Smooth muscle cell (in vitro differentiated cells): ENCODE results near the gene CBLN1. TPM values are rescaled to one million over a fixed set of nuclear protein-coding genes. Genes with fewer than 3 reads are reported as not detected.
A peak's percentile ranks its signal among the peaks of the same experiment; 100 is the strongest.

Source experiments
- DNase-seq: peaks from one replicate; lab custom pipeline; 2025; ENCODE audit not compliant: unreplicated experiment; lab: John Stamatoyannopoulos, UW
- H2AFZ ChIP-seq: fragments of 200-600 bp; sonication (generic); 2 replicates; pipeline ENCODE4 v1.6.0; 2016; ENCODE audit warnings: antibody characterized with exemption, low read depth, mild to moderate bottlenecking
- H3F3A ChIP-seq: fragments of 200-600 bp; sonication (generic); 2 replicates; pipeline ENCODE4 v1.6.0; 2017; ENCODE audit warnings: antibody characterized with exemption, low read depth
- H3K27ac ChIP-seq: fragments of 200-600 bp; sonication (generic); 2 replicates; pipeline ENCODE4 v1.5.1; 2016; ENCODE audit warnings: low read depth, mild to moderate bottlenecking
- H3K27me3 ChIP-seq: fragments of 200-600 bp; sonication (generic); 2 replicates; pipeline ENCODE4 v1.6.1; 2016; ENCODE audit warnings: low read depth, mild to moderate bottlenecking
- H3K36me3 ChIP-seq: fragments of 200-600 bp; sonication (generic); 2 replicates; pipeline ENCODE4 v1.5.1; 2016; ENCODE audit warnings: low read depth
- H3K4me1 ChIP-seq: fragments of 200-600 bp; sonication (generic); 2 replicates; pipeline ENCODE4 v1.5.1; 2016; ENCODE audit warnings: low read depth
- H3K4me2 ChIP-seq: fragments of 200-600 bp; sonication (generic); 2 replicates; pipeline ENCODE4 v1.6.0; 2016; ENCODE audit warnings: mild to moderate bottlenecking
- H3K4me3 ChIP-seq: fragments of 200-600 bp; sonication (generic); 2 replicates; pipeline ENCODE4 v1.5.1; 2016; ENCODE audit warnings: mild to moderate bottlenecking
- H3K79me2 ChIP-seq: fragments of 200-600 bp; sonication (generic); 2 replicates; pipeline ENCODE4 v1.6.0; 2016; ENCODE audit warnings: low read depth, mild to moderate bottlenecking
- H3K9ac ChIP-seq: fragments of 200-600 bp; sonication (generic); 2 replicates; pipeline ENCODE4 v1.6.0; 2016; ENCODE audit warnings: low read depth
- H3K9me3 ChIP-seq: fragments of 200-600 bp; sonication (generic); replicated peaks from 2 replicates; pipeline ENCODE4 v1.5.1; 2016; ENCODE audit warnings: low read depth
- H4K20me1 ChIP-seq: fragments of 200-600 bp; sonication (generic); 2 replicates; pipeline ENCODE4 v1.6.0; 2016; ENCODE audit warnings: low read depth
- CTCF ChIP-seq: fragments of 200-600 bp; sonication (generic); IDR thresholded peaks from 2 replicates; pipeline ENCODE4 v1.5.1; 2017; ENCODE audit warnings: borderline replicate concordance, mild to moderate bottlenecking, antibody characterized with exemption; ENCODE audit not compliant: insufficient read depth, poor library complexity, severe bottlenecking
- WGBS: methylation state at CpG from one replicate; pipeline ENCODE4 v1.1.7; 2016; ENCODE audit warnings: low lambda C conversion rate; 5-methylcytosine and 5-hydroxymethylcytosine counted together
- polyA plus RNA-seq: library from polyadenylated mRNA; unstranded; fragments of >200 nt; fragmentation: Nextera tagmentation; extraction: Ambion mirVana; gene quantifications from 2 replicates; pipeline ENCODE4 v1.2.1, GENCODE V29; 2016
- total RNA-seq: library from RNA; depleted of rRNA; stranded (reverse); fragments of >200 nt; gene quantifications from 2 replicates; pipeline ENCODE4 v1.2.3, GENCODE V29; 2014

The CBLN1 gene
- total RNA-seq = not detected in 2 replicates
- polyA plus RNA-seq = not detected in 2 replicates

- no peak for DNase-seq
- no peak for TF ChIP-seq CTCF
- under 1% methylated on average over 29 of the region's 45 CpGs for WGBS
- H3K4me2 ChIP-seq = peak within 1 kb of the TSS; percentile 86
- H2AFZ ChIP-seq = no peak within 1 kb of the TSS
- H3K9me3 ChIP-seq = no peaks in the 10 kb centered on the region
- H3K27ac ChIP-seq = no peak within 1 kb of the TSS
- no peaks in the 10 kb centered on the region for H4K20me1 ChIP-seq
- no peaks in the 10 kb centered on the region for H3F3A ChIP-seq
- peaks cover 97% of the 10 kb centered on the region for H3K27me3 ChIP-seq
- H3K79me2 ChIP-seq = no peaks in the 10 kb centered on the region
- no peaks in the 10 kb centered on the region for H3K36me3 ChIP-seq
- peak within 1 kb of the TSS; percentile 50 for H3K4me3 ChIP-seq
- H3K9ac ChIP-seq = no peak within 1 kb of the TSS
- H3K4me1 ChIP-seq = peaks cover 11% of the 10 kb centered on the region
These were observed at the start of gene CBLN1 for GRCh38 chr16:49281480-49281842. Gene CBLN1, minus strand, starts transcription at chr16:49281838. Its CDS starts 373 bp downstream, at chr16:49281465.

GRCh38 chr16:49330562-49331201 is 49.0 kb upstream of the CBLN1 start:
- no peak overlapping the region for H3K9ac ChIP-seq
- 80% methylated on average over 9 of the region's 9 CpGs for WGBS
- DNase-seq = no peak

GRCh38 chr16:49328325-49328724 is 46.7 kb upstream of the CBLN1 start:
- Histone ChIP-seq H2AFZ (no peak overlapping the region), H3K4me2 (no peak overlapping the region), H3K27me3 (no peaks in the 10 kb centered on the region), H3F3A (no peaks in the 10 kb centered on the region), H3K36me3 (no peaks in the 10 kb centered on the region), H3K4me3 (no peak overlapping the region), H3K9me3 (no peaks in the 10 kb centered on the region), H3K79me2 (no peaks in the 10 kb centered on the region), H3K27ac (no peak overlapping the region), H3K9ac (no peak overlapping the region), H3K4me1 (no peaks in the 10 kb centered on the region), H4K20me1 (no peaks in the 10 kb centered on the region)
- TF ChIP-seq CTCF = no peak
- WGBS = 84% methylated on average over 4 of the region's 4 CpGs
- no peak for DNase-seq

More at GRCh38 chr16:49330562-49331201, 49.0 kb upstream of the CBLN1 start:
- no peaks in the 10 kb centered on the region for H3F3A ChIP-seq
- H3K79me2 ChIP-seq = no peaks in the 10 kb centered on the region
- no peaks in the 10 kb centered on the region for H3K27me3 ChIP-seq
- no peaks in the 10 kb centered on the region for H3K4me1 ChIP-seq
- no peak for TF ChIP-seq CTCF
- H3K27ac ChIP-seq = no peak overlapping the region
- H4K20me1 ChIP-seq = no peaks in the 10 kb centered on the region
- no peaks in the 10 kb centered on the region for H3K9me3 ChIP-seq
- no peaks in the 10 kb centered on the region for H3K36me3 ChIP-seq
- H3K4me2 ChIP-seq = no peak overlapping the region
- no peak overlapping the region for H2AFZ ChIP-seq
- no peak overlapping the region for H3K4me3 ChIP-seq

- Histone ChIP-seq H3K9me3 (no peaks in the 10 kb centered on the region), H3K36me3 (no peaks in the 10 kb centered on the region), H3K27ac (no peak overlapping the region), H3K4me2 (no peak overlapping the region), H3K9ac (no peak overlapping the region), H4K20me1 (no peaks in the 10 kb centered on the region), H3K4me1 (no peaks in the 10 kb centered on the region), H2AFZ (no peak overlapping the region), H3K27me3 (no peaks in the 10 kb centered on the region), H3K4me3 (no peak overlapping the region), H3K79me2 (no peaks in the 10 kb centered on the region), H3F3A (no peaks in the 10 kb centered on the region)
- DNase-seq = no peak
- no peak for TF ChIP-seq CTCF
- 75% methylated on average over 4 of the region's 4 CpGs for WGBS
These were observed 45.8 kb upstream of the CBLN1 start for GRCh38 chr16:49327466-49327865.
